ENCODE measurements around the gene ZNF438. TPM values are rescaled to one million over a fixed set of nuclear protein-coding genes. Genes with fewer than 3 reads are reported as not detected.
"Not testable (repeated sequence)": the region's sequence is repeated elsewhere in the genome, so short reads cannot be mapped to it uniquely, and the experiment has no call there.

The ZNF438 gene
- total RNA-seq, 2 experiments from 2014 or later, result 3.1 to 3.9 TPM

- ATAC-seq (ENCODE audit: low read depth) (no peak), DNase-seq (no peak)
- H3K9me3 Mint-ChIP-seq, result no peaks in the 10 kb centered on the region
- no peak overlapping the region for H3K4me3 Mint-ChIP-seq
- POLR2A ChIA-PET, result no interaction called here
- H3K4me1 Mint-ChIP-seq, result no peaks in the 10 kb centered on the region
- no peak overlapping the region for H3K27ac Mint-ChIP-seq
- H3K27me3 Mint-ChIP-seq, result no peaks in the 10 kb centered on the region
- H3K36me3 Mint-ChIP-seq, result peaks cover 3% of the 10 kb centered on the region
Measured at GRCh38 chr10:30918651-30919050, 113.0 kb downstream of the ZNF438 start.

- no peaks in the 10 kb centered on the region for H3K9me3 Mint-ChIP-seq
- POLR2A ChIA-PET, result no interaction called here
- no peaks in the 10 kb centered on the region for H3K4me1 Mint-ChIP-seq
- no peaks in the 10 kb centered on the region for H3K27me3 Mint-ChIP-seq
- no peak for ATAC-seq (ENCODE audit: low read depth)
- H3K4me3 Mint-ChIP-seq, result no peak overlapping the region
- no peak overlapping the region for H3K27ac Mint-ChIP-seq
- DNase-seq, result no peak
- H3K36me3 Mint-ChIP-seq, result peaks cover 3% of the 10 kb centered on the region
Measured at GRCh38 chr10:30917789-30918188, 113.9 kb downstream of the ZNF438 start.

GRCh38 chr10:30917067-30917466 is 114.6 kb downstream of the ZNF438 start:
- H3K27ac Mint-ChIP-seq, result no peak overlapping the region
- H3K9me3 Mint-ChIP-seq, result no peaks in the 10 kb centered on the region
- POLR2A ChIA-PET, result no interaction called here
- H3K27me3 Mint-ChIP-seq, result no peaks in the 10 kb centered on the region
- no peak overlapping the region for H3K4me3 Mint-ChIP-seq
- DNase-seq, result no peak
- peaks cover 3% of the 10 kb centered on the region for H3K36me3 Mint-ChIP-seq
- no peak for ATAC-seq (ENCODE audit: low read depth)
- H3K4me1 Mint-ChIP-seq, result no peaks in the 10 kb centered on the region

GRCh38 chr10:30915146-30915545 is 116.5 kb downstream of the ZNF438 start:
- H3K9me3 Mint-ChIP-seq, result no peaks in the 10 kb centered on the region
- H3K4me1 Mint-ChIP-seq, result no peaks in the 10 kb centered on the region
- POLR2A ChIA-PET, result no interaction called here
- H3K27ac Mint-ChIP-seq, result no peak overlapping the region
- no peak for ATAC-seq (ENCODE audit: low read depth)
- DNase-seq, result no peak
- no peaks in the 10 kb centered on the region for H3K27me3 Mint-ChIP-seq
- no peak overlapping the region for H3K4me3 Mint-ChIP-seq
- peaks cover 4% of the 10 kb centered on the region for H3K36me3 Mint-ChIP-seq

GRCh38 chr10:30911303-30911863 is 120.3 kb downstream of the ZNF438 start:
- no peak for ATAC-seq (ENCODE audit: low read depth)
- Mint-ChIP-seq H3K27ac (no peak overlapping the region), H3K9me3 (peaks cover 1% of the 10 kb centered on the region), H3K27me3 (no peaks in the 10 kb centered on the region), H3K36me3 (peaks cover 9% of the 10 kb centered on the region), H3K4me1 (no peaks in the 10 kb centered on the region), H3K4me3 (no peak overlapping the region)
- POLR2A ChIA-PET, result no interaction called here
- no peak for DNase-seq

- Mint-ChIP-seq H3K4me1 (no peaks in the 10 kb centered on the region), H3K27me3 (no peaks in the 10 kb centered on the region), H3K27ac (no peak overlapping the region), H3K9me3 (peaks cover 6% of the 10 kb centered on the region), H3K4me3 (no peak overlapping the region), H3K36me3 (peaks cover 18% of the 10 kb centered on the region)
- POLR2A ChIA-PET, result no interaction called here
- DNase-seq (no peak), ATAC-seq (ENCODE audit: low read depth) (no peak)
Measured at GRCh38 chr10:30903397-30904138, 128.1 kb downstream of the ZNF438 start.

- ATAC-seq (ENCODE audit: low read depth), result no peak
- POLR2A ChIA-PET, result no interaction called here
- Mint-ChIP-seq H3K9me3 (peaks cover 8% of the 10 kb centered on the region), H3K4me3 (no peak overlapping the region), H3K4me1 (no peaks in the 10 kb centered on the region), H3K27me3 (no peaks in the 10 kb centered on the region), H3K36me3 (peaks cover 21% of the 10 kb centered on the region), H3K27ac (no peak overlapping the region)
- DNase-seq, result no peak
Measured at GRCh38 chr10:30902621-30903396, 128.9 kb downstream of the ZNF438 start.

- H3K36me3 Mint-ChIP-seq, result peaks cover 17% of the 10 kb centered on the region
- POLR2A ChIA-PET; H3K27me3 Mint-ChIP-seq; DNase-seq; H3K9me3 Mint-ChIP-seq; H3K27ac Mint-ChIP-seq; ATAC-seq (ENCODE audit: low read depth); H3K4me3 Mint-ChIP-seq; H3K4me1 Mint-ChIP-seq: not testable (repeated sequence)
Measured at GRCh38 chr10:30901487-30901886, 130.2 kb downstream of the ZNF438 start.

GRCh38 chr10:30898964-30899363 is 132.7 kb downstream of the ZNF438 start:
- H3K27me3 Mint-ChIP-seq, result no peaks in the 10 kb centered on the region
- H3K36me3 Mint-ChIP-seq, result peaks cover 13% of the 10 kb centered on the region
- no peak overlapping the region for H3K27ac Mint-ChIP-seq
- no peak overlapping the region for H3K4me3 Mint-ChIP-seq
- POLR2A ChIA-PET, result no interaction called here
- no peak for ATAC-seq (ENCODE audit: low read depth)
- no peak for DNase-seq
- H3K4me1 Mint-ChIP-seq, result no peaks in the 10 kb centered on the region
- H3K9me3 Mint-ChIP-seq, result peaks cover 8% of the 10 kb centered on the region

- POLR2A ChIA-PET, result no interaction called here
- no peaks in the 10 kb centered on the region for H3K4me1 Mint-ChIP-seq
- no peaks in the 10 kb centered on the region for H3K27me3 Mint-ChIP-seq
- no peak overlapping the region for H3K4me3 Mint-ChIP-seq
- H3K36me3 Mint-ChIP-seq, result peaks cover 13% of the 10 kb centered on the region
- no peak for DNase-seq
- no peak for ATAC-seq (ENCODE audit: low read depth)
- peaks cover 8% of the 10 kb centered on the region for H3K9me3 Mint-ChIP-seq
- no peak overlapping the region for H3K27ac Mint-ChIP-seq
Measured at GRCh38 chr10:30897547-30897946, 134.1 kb downstream of the ZNF438 start.

- ATAC-seq (ENCODE audit: low read depth), result no peak
- DNase-seq, result no peak
- peaks cover 8% of the 10 kb centered on the region for H3K9me3 Mint-ChIP-seq
- H3K36me3 Mint-ChIP-seq, result peaks cover 13% of the 10 kb centered on the region
- H3K4me1 Mint-ChIP-seq, result no peaks in the 10 kb centered on the region
- no peak overlapping the region for H3K27ac Mint-ChIP-seq
- no peaks in the 10 kb centered on the region for H3K27me3 Mint-ChIP-seq
- no peak overlapping the region for H3K4me3 Mint-ChIP-seq
- POLR2A ChIA-PET, result no interaction called here
Measured at GRCh38 chr10:30897048-30897447, 134.6 kb downstream of the ZNF438 start.

GRCh38 chr10:30894221-30894620 is 137.4 kb downstream of the ZNF438 start:
- no peaks in the 10 kb centered on the region for H3K27me3 Mint-ChIP-seq
- H3K4me3 Mint-ChIP-seq, result no peak overlapping the region
- H3K27ac Mint-ChIP-seq, result no peak overlapping the region
- POLR2A ChIA-PET, result no interaction called here
- ATAC-seq (ENCODE audit: low read depth) (no peak), DNase-seq (no peak)
- no peaks in the 10 kb centered on the region for H3K4me1 Mint-ChIP-seq
- peaks cover 8% of the 10 kb centered on the region for H3K9me3 Mint-ChIP-seq
- peaks cover 14% of the 10 kb centered on the region for H3K36me3 Mint-ChIP-seq

- H3K9me3 Mint-ChIP-seq, result peaks cover 5% of the 10 kb centered on the region
- no peaks in the 10 kb centered on the region for H3K27me3 Mint-ChIP-seq
- POLR2A ChIA-PET, result no interaction called here
- ATAC-seq (ENCODE audit: low read depth), result no peak
- peaks cover 12% of the 10 kb centered on the region for H3K36me3 Mint-ChIP-seq
- no peak overlapping the region for H3K27ac Mint-ChIP-seq
- no peaks in the 10 kb centered on the region for H3K4me1 Mint-ChIP-seq
- H3K4me3 Mint-ChIP-seq, result no peak overlapping the region
- DNase-seq, result no peak
Measured at GRCh38 chr10:30893208-30893607, 138.5 kb downstream of the ZNF438 start.

- POLR2A ChIA-PET, result no interaction called here
- Mint-ChIP-seq H3K4me1 (no peaks in the 10 kb centered on the region), H3K4me3 (no peak overlapping the region), H3K9me3 (peaks cover 1% of the 10 kb centered on the region), H3K36me3 (peaks cover 2% of the 10 kb centered on the region), H3K27me3 (no peaks in the 10 kb centered on the region), H3K27ac (no peak overlapping the region)
- no peak for ATAC-seq (ENCODE audit: low read depth)
- no peak for DNase-seq
Measured at GRCh38 chr10:30887839-30888238, 143.8 kb downstream of the ZNF438 start.

All from activated naive CD8-positive, alpha-beta T cell treated with anti-CD3 and anti-CD28 coated beads, Interleukin-2, amount 10 ng/mL, durations not matched to agents 7 days and 5 days (primary cell).